H1 (cell line): Measurements from ENCODE around the gene ZNF814.
A peak's percentile ranks its signal among the peaks of the same experiment; 100 is the strongest.

ENCODE experiments used
- EP300 ChIP-seq, 2 experiments: IDR thresholded peaks; 1 replicate in 1 of 2; 2 replicates in 1 of 2; pipeline ENCODE4 v1.6.1; 2011 to 2012; ENCODE audit warnings: low read depth in 2 of 2, low read length in 2 of 2, mild to moderate bottlenecking in 2 of 2, borderline replicate concordance in 1 of 2, inconsistent platforms in 1 of 2, moderate library complexity in 1 of 2
- GABPA ChIP-seq: IDR thresholded peaks from 2 replicates; pipeline ENCODE4 v1.6.1; 2011; ENCODE audit warnings: mild to moderate bottlenecking, low read length, moderate library complexity, borderline replicate concordance; ENCODE audit not compliant: insufficient read depth
- HDAC6 ChIP-seq: IDR thresholded peaks from one replicate; pipeline ENCODE4 v1.7.1; 2012; ENCODE audit warnings: low read depth, mild to moderate bottlenecking, inconsistent platforms, low read length, moderate library complexity
- JUN ChIP-seq: IDR thresholded peaks from 2 replicates; pipeline ENCODE4 v1.6.1; 2011; ENCODE audit warnings: low read depth, mild to moderate bottlenecking, improper control_type of control experiment, low read length
- NRF1 ChIP-seq: IDR thresholded peaks from 2 replicates; pipeline ENCODE4 v1.6.1; 2011; ENCODE audit warnings: mild to moderate bottlenecking, low read depth, low read length, improper control_type of control experiment
- POLR2A ChIP-seq, 2 experiments: IDR thresholded peaks; 1 replicate in 1 of 2; 2 replicates in 1 of 2; pipeline ENCODE4 v1.6.1; 2011; ENCODE audit warnings: low read depth in 2 of 2, low read length in 2 of 2, mild to moderate bottlenecking in 2 of 2; ENCODE audit errors: control extremely low read depth in 1 of 2
- POLR2AphosphoS5 ChIP-seq: IDR thresholded peaks from 2 replicates; pipeline ENCODE4 v1.6.1; 2011; ENCODE audit warnings: low read depth, low read length
- RAD21 ChIP-seq, 2 experiments: IDR thresholded peaks in 1 of 2; conservative IDR thresholded peaks in 1 of 2; 2 replicates each; pipeline ENCODE4 v1.6.1; 2011; ENCODE audit warnings: low read depth in 2 of 2, low read length in 2 of 2, improper control_type of control experiment in 1 of 2, inconsistent platforms in 1 of 2, mild to moderate bottlenecking in 1 of 2, moderate library complexity in 1 of 2
- SIN3A ChIP-seq, 2 experiments: IDR thresholded peaks in 1 of 2; conservative IDR thresholded peaks in 1 of 2; 2 replicates each; pipeline ENCODE4 v1.6.1; 2011 to 2012; ENCODE audit warnings: low read length in 2 of 2, improper control_type of control experiment in 1 of 2, low read depth in 1 of 2, mild to moderate bottlenecking in 1 of 2
- TAF1 ChIP-seq: IDR thresholded peaks from 2 replicates; pipeline ENCODE4 v1.6.1; 2011; ENCODE audit warnings: mild to moderate bottlenecking, low read depth, low read length
- USF2 ChIP-seq: IDR thresholded peaks from 2 replicates; pipeline ENCODE4 v1.6.1; 2011; ENCODE audit warnings: low read length, improper control_type of control experiment
- ZNF274 ChIP-seq: IDR thresholded peaks from 2 replicates; pipeline ENCODE4 v1.7.0; 2012; ENCODE audit warnings: low read length, borderline replicate concordance; ENCODE audit errors: extremely low read depth
- TF ChIP-seq, protein P1 (sequence below), 3 experiments: IDR thresholded peaks; 1 replicate in 2 of 3; 2 replicates in 1 of 3; pipeline versions ENCODE4 v1.5.1 to v1.6.1; 2011; ENCODE audit warnings: low read length in 3 of 3, mild to moderate bottlenecking in 3 of 3, inconsistent platforms in 2 of 3, low read depth in 1 of 3, moderate library complexity in 1 of 3; ENCODE audit not compliant: insufficient read depth in 1 of 3; ENCODE audit errors: control extremely low read depth in 1 of 3

- no peak for TF ChIP-seq GABPA
- no peak for TF ChIP-seq SIN3A (conservative IDR thresholded peaks at IDR 0.05 in 1 of 2, IDR thresholded peaks at IDR 0.05 in 1 of 2; ENCODE audit: low read depth in 1 of 2, low read length in 2 of 2)
- no peak for TF ChIP-seq ZNF274
- TF ChIP-seq, protein P1, sequence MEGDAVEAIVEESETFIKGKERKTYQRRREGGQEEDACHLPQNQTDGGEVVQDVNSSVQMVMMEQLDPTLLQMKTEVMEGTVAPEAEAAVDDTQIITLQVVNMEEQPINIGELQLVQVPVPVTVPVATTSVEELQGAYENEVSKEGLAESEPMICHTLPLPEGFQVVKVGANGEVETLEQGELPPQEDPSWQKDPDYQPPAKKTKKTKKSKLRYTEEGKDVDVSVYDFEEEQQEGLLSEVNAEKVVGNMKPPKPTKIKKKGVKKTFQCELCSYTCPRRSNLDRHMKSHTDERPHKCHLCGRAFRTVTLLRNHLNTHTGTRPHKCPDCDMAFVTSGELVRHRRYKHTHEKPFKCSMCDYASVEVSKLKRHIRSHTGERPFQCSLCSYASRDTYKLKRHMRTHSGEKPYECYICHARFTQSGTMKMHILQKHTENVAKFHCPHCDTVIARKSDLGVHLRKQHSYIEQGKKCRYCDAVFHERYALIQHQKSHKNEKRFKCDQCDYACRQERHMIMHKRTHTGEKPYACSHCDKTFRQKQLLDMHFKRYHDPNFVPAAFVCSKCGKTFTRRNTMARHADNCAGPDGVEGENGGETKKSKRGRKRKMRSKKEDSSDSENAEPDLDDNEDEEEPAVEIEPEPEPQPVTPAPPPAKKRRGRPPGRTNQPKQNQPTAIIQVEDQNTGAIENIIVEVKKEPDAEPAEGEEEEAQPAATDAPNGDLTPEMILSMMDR (IDR thresholded peaks at IDR 0.05; ENCODE audit: control extremely low read depth in 1 of 3, insufficient read depth in 1 of 3, low read depth in 1 of 3, low read length in 3 of 3): no peak
- peak in 1 of 2 experiments; percentile 70; a peak in 1 of 3 replicates for TF ChIP-seq EP300 (IDR thresholded peaks at IDR 0.05; ENCODE audit: borderline replicate concordance in 1 of 2, low read depth in 2 of 2, low read length in 2 of 2)
- no peak for TF ChIP-seq RAD21 (IDR thresholded peaks at IDR 0.05 in 1 of 2, conservative IDR thresholded peaks at IDR 0.05 in 1 of 2; ENCODE audit: low read depth in 2 of 2, low read length in 2 of 2)
- no peak for TF ChIP-seq JUN
- TF ChIP-seq TAF1: peak; percentile 77
- peak; percentile 71 for TF ChIP-seq POLR2AphosphoS5
- peak in 1 of 2 experiments; percentile 72 for TF ChIP-seq POLR2A (IDR thresholded peaks at IDR 0.05; ENCODE audit: control extremely low read depth in 1 of 2, low read depth in 2 of 2, low read length in 2 of 2)
- no peak for TF ChIP-seq USF2
- no peak for TF ChIP-seq NRF1
- no peak for TF ChIP-seq HDAC6
Observed at GRCh38 chr19:57803594-57804325, 85.1 kb downstream of the ZNF814 start.
